Left ventricle myocardium inferior (tissue), 1 donor: ENCODE data around the gene SMARCAL1. TPM values are rescaled to one million over a fixed set of nuclear protein-coding genes. Genes with fewer than 3 reads are reported as not detected.

Source experiments
- DNase-seq: peaks from one replicate; pipeline ENCODE4 v3.0.0-alpha.2; 2020
- H3K27ac ChIP-seq: fragments of 200-600 bp; replicated peaks from 2 replicates; pipeline ENCODE4 v1.8.0; 2021
- H3K27me3 ChIP-seq: fragments of 200-600 bp; 2 replicates; pipeline ENCODE4 v1.8.0; 2021; ENCODE audit warnings: low read depth
- H3K36me3 ChIP-seq: fragments of 200-600 bp; 2 replicates; pipeline ENCODE4 v1.8.0; 2021
- H3K4me1 ChIP-seq: fragments of 200-600 bp; 2 replicates; pipeline ENCODE4 v1.8.0; 2021
- H3K4me3 ChIP-seq: fragments of 200-600 bp; 2 replicates; pipeline ENCODE4 v1.8.0; 2021; ENCODE audit warnings: mild to moderate bottlenecking, moderate library complexity
- H3K9me3 ChIP-seq: fragments of 200-600 bp; replicated peaks from 2 replicates; pipeline ENCODE4 v1.8.0; 2021
- intact Hi-C: fragments of 100-400 bp; cut with micrococcal nuclease; formaldehyde crosslinking; loops from one replicate; pipeline ENCODE4 v1.11.0; 2022
- total RNA-seq: library from RNA; stranded (reverse); fragmentation: NEBNext Ultra II Directional; extraction: Animal tissue kit (Norgen Biotek cat#: 25700); gene quantifications from one replicate; pipeline ENCODE4 v1.2.1, GENCODE V29; 2021
- TF ChIP-seq, protein P1 (sequence below): fragments of 200-600 bp; IDR thresholded peaks from 2 replicates; pipeline ENCODE4 v1.8.0; 2021; ENCODE audit warnings: antibody characterized with exemption, mild to moderate bottlenecking, borderline replicate concordance
- donor health status: DM: no; HTN: yes; CAD: no; lungs with severe emphysema.

The SMARCAL1 gene
- total RNA-seq, 1 donor from 2014 or later: 7.5 TPM

DNA sequence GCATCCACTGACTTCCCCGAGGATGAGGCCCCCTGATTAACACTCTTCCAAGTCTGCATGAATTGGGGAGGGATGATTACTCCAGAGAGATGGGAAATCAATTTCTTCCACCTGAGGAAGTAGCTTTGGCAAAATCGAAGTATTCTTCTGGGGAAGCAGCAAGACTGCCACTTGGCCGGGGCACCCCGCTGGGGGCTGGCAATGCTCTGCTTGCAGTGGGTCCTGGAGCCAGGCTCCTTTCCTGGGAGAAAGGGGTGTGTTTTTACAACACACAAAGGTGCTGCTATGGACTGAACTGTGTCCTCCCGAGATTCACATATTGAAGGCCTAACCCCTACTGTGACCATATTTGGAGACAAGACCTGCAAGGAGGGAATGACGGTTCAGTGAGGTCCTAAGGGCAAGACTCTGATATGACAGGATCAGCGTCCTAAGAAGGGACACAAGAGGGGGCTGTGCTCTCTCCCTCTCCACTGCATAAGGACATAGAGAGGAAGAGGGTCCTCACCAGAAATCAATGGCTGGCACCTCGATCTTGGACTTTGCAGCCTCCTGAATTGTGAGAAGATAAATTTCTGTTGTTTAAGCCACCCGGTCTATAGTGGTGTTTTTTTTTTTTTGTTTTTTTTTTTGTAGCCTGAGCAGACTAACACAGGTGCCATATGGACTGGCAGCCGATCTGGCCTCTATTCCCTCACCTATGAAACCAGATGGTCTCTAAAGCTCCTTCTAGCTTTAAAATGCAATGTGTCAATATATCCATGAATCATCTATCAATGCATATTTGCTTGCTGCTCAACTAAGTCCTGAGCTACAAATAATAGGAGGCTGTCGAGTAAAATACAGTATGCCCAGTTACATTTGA, 3.6 kb upstream of the SMARCAL1 start:
- no peaks in the 10 kb centered on the region for H3K36me3 ChIP-seq
- intact Hi-C loops: no loop called here
- no peaks in the 10 kb centered on the region for H3K9me3 ChIP-seq
- H3K27me3 ChIP-seq: peaks cover 19% of the 10 kb centered on the region
- no peak overlapping the region for H3K4me3 ChIP-seq
- H3K27ac ChIP-seq: no peak overlapping the region
- TF ChIP-seq, protein P1, sequence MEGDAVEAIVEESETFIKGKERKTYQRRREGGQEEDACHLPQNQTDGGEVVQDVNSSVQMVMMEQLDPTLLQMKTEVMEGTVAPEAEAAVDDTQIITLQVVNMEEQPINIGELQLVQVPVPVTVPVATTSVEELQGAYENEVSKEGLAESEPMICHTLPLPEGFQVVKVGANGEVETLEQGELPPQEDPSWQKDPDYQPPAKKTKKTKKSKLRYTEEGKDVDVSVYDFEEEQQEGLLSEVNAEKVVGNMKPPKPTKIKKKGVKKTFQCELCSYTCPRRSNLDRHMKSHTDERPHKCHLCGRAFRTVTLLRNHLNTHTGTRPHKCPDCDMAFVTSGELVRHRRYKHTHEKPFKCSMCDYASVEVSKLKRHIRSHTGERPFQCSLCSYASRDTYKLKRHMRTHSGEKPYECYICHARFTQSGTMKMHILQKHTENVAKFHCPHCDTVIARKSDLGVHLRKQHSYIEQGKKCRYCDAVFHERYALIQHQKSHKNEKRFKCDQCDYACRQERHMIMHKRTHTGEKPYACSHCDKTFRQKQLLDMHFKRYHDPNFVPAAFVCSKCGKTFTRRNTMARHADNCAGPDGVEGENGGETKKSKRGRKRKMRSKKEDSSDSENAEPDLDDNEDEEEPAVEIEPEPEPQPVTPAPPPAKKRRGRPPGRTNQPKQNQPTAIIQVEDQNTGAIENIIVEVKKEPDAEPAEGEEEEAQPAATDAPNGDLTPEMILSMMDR: no peak
- DNase-seq: no peak
- peaks cover 13% of the 10 kb centered on the region for H3K4me1 ChIP-seq

DNA sequence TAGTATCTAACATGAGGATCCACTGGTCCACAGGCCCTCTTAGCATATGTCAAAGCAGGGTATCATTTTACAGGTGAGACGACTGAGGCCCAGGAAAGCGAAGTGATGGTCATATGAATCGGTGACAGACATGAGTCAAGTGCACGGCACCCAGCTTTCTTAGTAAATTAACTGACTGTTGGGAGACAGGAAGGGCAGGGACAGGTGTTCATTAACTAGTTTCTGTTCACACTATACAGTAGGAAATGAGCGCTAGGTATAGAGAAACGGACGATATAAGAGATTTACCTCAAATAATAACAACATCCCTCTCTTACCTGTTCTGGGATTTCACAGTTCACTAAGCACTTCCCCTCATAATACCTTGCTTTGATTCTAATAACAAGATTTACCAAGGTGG, 1.7 kb upstream of the SMARCAL1 start:
- DNase-seq: no peak
- intact Hi-C loops: no loop called here
- H3K9me3 ChIP-seq: no peaks in the 10 kb centered on the region
- H3K4me3 ChIP-seq: no peak overlapping the region
- peaks cover 19% of the 10 kb centered on the region for H3K4me1 ChIP-seq
- H3K27me3 ChIP-seq: peaks cover 19% of the 10 kb centered on the region
- no peak overlapping the region for H3K27ac ChIP-seq
- H3K36me3 ChIP-seq: peaks cover 11% of the 10 kb centered on the region
- TF ChIP-seq, protein P1: no peak

DNA sequence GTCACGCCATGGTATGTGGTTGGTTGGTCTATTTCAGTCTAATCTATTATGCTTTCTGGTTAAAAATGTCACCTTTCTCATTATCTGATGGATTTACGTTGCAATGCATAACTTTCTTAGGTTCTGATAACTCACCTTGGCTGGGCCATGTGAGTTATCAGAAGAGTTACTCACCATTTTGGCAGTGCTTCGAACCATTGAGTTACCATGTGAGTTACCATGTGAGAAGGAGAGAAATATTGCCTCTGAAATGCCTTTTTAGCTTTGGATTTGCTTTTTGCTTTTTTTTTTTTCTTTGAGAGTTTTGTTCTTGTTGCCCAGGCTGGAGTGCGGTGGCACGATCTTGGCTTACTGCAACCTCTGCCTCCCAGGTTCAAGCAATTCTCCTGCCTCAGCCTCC, 1.6 kb downstream of the SMARCAL1 start:
- DNase-seq: no peak

DNA sequence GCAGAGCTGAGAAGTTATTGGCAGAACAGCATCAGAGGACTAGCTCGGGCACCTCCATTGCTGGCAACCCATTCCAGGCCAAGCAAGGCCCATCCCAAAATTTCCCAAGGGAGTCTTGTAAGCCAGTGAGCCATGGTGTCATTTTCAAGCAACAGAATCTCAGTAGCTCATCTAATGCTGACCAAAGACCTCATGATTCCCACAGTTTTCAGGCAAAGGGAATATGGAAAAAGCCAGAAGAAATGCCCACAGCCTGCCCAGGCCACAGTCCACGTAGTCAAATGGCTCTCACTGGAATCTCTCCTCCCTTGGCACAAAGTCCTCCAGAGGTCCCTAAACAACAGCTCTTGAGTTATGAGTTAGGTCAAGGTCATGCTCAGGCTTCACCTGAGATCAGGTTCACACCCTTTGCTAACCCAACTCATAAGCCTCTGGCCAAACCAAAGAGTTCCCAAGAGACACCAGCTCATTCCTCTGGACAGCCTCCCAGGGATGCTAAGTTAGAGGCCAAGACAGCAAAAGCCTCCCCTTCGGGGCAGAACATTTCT, 2.6 kb downstream of the SMARCAL1 start:
- Histone ChIP-seq H3K4me3 (no peak overlapping the region), H3K27me3 (no peaks in the 10 kb centered on the region), H3K9me3 (no peaks in the 10 kb centered on the region), H3K36me3 (peaks cover 36% of the 10 kb centered on the region), H3K4me1 (peaks cover 34% of the 10 kb centered on the region), H3K27ac (no peak overlapping the region)
- intact Hi-C loops: no loop called here
- no peak for DNase-seq
- TF ChIP-seq, protein P1: no peak

More for the DNA sequence above, 1.6 kb downstream of the SMARCAL1 start:
- no peaks in the 10 kb centered on the region for H3K9me3 ChIP-seq
- no peaks in the 10 kb centered on the region for H3K27me3 ChIP-seq
- no peak overlapping the region for H3K4me3 ChIP-seq
- intact Hi-C loops: no loop called here
- H3K27ac ChIP-seq: no peak overlapping the region
- TF ChIP-seq, protein P1: no peak
- H3K4me1 ChIP-seq: peaks cover 34% of the 10 kb centered on the region
- H3K36me3 ChIP-seq: peaks cover 29% of the 10 kb centered on the region

DNA sequence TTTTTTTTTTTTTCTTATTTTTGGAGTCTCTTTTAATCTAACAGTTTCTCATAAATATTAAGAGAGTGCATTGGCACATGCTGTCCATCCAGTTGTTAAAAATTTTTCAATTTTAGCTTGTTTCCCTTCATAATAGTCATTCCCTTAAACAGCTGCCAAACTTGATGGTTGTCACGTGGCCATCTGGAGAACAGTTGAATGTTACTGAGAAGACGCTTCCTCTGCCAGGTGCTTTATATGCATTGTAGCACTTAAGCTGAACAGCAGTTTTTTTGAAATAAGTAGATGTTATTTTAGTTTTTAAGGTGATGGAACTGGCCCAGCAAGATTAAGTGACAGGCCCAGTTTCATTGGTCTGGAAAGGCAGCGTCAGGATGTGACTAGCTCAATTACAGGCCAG, 3.3 kb downstream of the SMARCAL1 start:
- peaks cover 34% of the 10 kb centered on the region for H3K4me1 ChIP-seq
- H3K36me3 ChIP-seq: peaks cover 43% of the 10 kb centered on the region
- no peak for DNase-seq
- intact Hi-C loops: no loop called here
- TF ChIP-seq, protein P1: no peak
- no peaks in the 10 kb centered on the region for H3K27me3 ChIP-seq
- H3K9me3 ChIP-seq: no peaks in the 10 kb centered on the region
- no peak overlapping the region for H3K4me3 ChIP-seq
- H3K27ac ChIP-seq: no peak overlapping the region
